ENCODE data around the gene FHL5.

FHL5 gene

GRCh38 chr6:96608074-96608473, 45.1 kb downstream of the FHL5 start:
- Histone ChIP-seq H4K20me1 (ENCODE audit: insufficient read depth) (no peaks in the 10 kb centered on the region), H3K4me1 (ENCODE audit: low read depth, poor library complexity, severe bottlenecking) (peaks cover 12% of the 10 kb centered on the region), H3K36me3 (ENCODE audit: insufficient read depth) (no peaks in the 10 kb centered on the region), H2AFZ (ENCODE audit: low read depth) (no peak overlapping the region), H3K79me2 (ENCODE audit: insufficient read depth, low read depth) (no peaks in the 10 kb centered on the region), H3K4me2 (no peak overlapping the region), H3K27me3 (ENCODE audit: insufficient read depth, low read depth) (no peaks in the 10 kb centered on the region), H3K9ac (no peak overlapping the region), H3K27ac (no peak overlapping the region), H3K4me3 (IDR thresholded peaks at IDR 0.05; ENCODE audit: insufficient read depth, low read depth, low read length) (no peak overlapping the region)
- no peak for TF ChIP-seq CTCF (conservative IDR thresholded peaks at IDR 0.05; ENCODE audit: low read depth, low read length)

- Histone ChIP-seq H4K20me1 (ENCODE audit: insufficient read depth) (no peaks in the 10 kb centered on the region), H3K36me3 (ENCODE audit: insufficient read depth) (no peaks in the 10 kb centered on the region), H3K9ac (no peak overlapping the region), H2AFZ (ENCODE audit: low read depth) (no peak overlapping the region), H3K4me1 (ENCODE audit: low read depth, poor library complexity, severe bottlenecking) (peaks cover 12% of the 10 kb centered on the region), H3K79me2 (ENCODE audit: insufficient read depth, low read depth) (no peaks in the 10 kb centered on the region), H3K27me3 (ENCODE audit: insufficient read depth, low read depth) (no peaks in the 10 kb centered on the region), H3K27ac (no peak overlapping the region), H3K4me3 (IDR thresholded peaks at IDR 0.05; ENCODE audit: insufficient read depth, low read depth, low read length) (no peak overlapping the region), H3K4me2 (no peak overlapping the region)
- no peak for TF ChIP-seq CTCF (conservative IDR thresholded peaks at IDR 0.05; ENCODE audit: low read depth, low read length)
Measured at GRCh38 chr6:96610019-96610418, 47.1 kb downstream of the FHL5 start.

- H3K4me1 ChIP-seq (ENCODE audit: low read depth, poor library complexity, severe bottlenecking) = peaks cover 12% of the 10 kb centered on the region
- no peak overlapping the region for H3K4me3 ChIP-seq (IDR thresholded peaks at IDR 0.05; ENCODE audit: insufficient read depth, low read depth, low read length)
- no peak for TF ChIP-seq CTCF (conservative IDR thresholded peaks at IDR 0.05; ENCODE audit: low read depth, low read length)
Measured at GRCh38 chr6:96611342-96611991, 48.5 kb downstream of the FHL5 start.

GRCh38 chr6:96613291-96613999, 50.5 kb downstream of the FHL5 start:
- Histone ChIP-seq H3K79me2 (ENCODE audit: insufficient read depth, low read depth) (no peaks in the 10 kb centered on the region), H3K4me1 (ENCODE audit: low read depth, poor library complexity, severe bottlenecking) (peaks cover 12% of the 10 kb centered on the region), H3K27me3 (ENCODE audit: insufficient read depth, low read depth) (no peaks in the 10 kb centered on the region), H4K20me1 (ENCODE audit: insufficient read depth) (no peaks in the 10 kb centered on the region), H3K4me2 (no peak overlapping the region), H3K36me3 (ENCODE audit: insufficient read depth) (no peaks in the 10 kb centered on the region), H2AFZ (ENCODE audit: low read depth) (no peak overlapping the region), H3K9ac (no peak overlapping the region), H3K27ac (no peak overlapping the region), H3K4me3 (IDR thresholded peaks at IDR 0.05; ENCODE audit: insufficient read depth, low read depth, low read length) (no peak overlapping the region)
- TF ChIP-seq CTCF (conservative IDR thresholded peaks at IDR 0.05; ENCODE audit: low read depth, low read length) = no peak

More at GRCh38 chr6:96611342-96611991, 48.5 kb downstream of the FHL5 start:
- Histone ChIP-seq H3K4me2 (no peak overlapping the region), H3K79me2 (ENCODE audit: insufficient read depth, low read depth) (no peaks in the 10 kb centered on the region), H4K20me1 (ENCODE audit: insufficient read depth) (no peaks in the 10 kb centered on the region), H2AFZ (ENCODE audit: low read depth) (no peak overlapping the region), H3K27ac (no peak overlapping the region), H3K27me3 (ENCODE audit: insufficient read depth, low read depth) (no peaks in the 10 kb centered on the region), H3K36me3 (ENCODE audit: insufficient read depth) (no peaks in the 10 kb centered on the region), H3K9ac (no peak overlapping the region)
